ENCODE data around the gene ZNF844.

ZNF844 gene

GRCh38 chr19:12085074-12085818, 20.7 kb downstream of the ZNF844 start:
- DNase-seq = no peak
- H3K9me3 ChIP-seq = peaks cover 5 to 37% (median 13%) of the 10 kb centered on the region in 3 donors
- no peak overlapping the region for H3K4me3 ChIP-seq
- no peaks in the 10 kb centered on the region for H3K4me1 ChIP-seq
- intact Hi-C loops (cut with DNase I; ENCODE audit: low total_unique reads) = no loop called here
- no peak for TF ChIP-seq CTCF (IDR thresholded peaks at IDR 0.05)
- H3K27me3 ChIP-seq = no peaks in the 10 kb centered on the region
- peaks cover 14 to 44% (median 35%) of the 10 kb centered on the region in 3 donors for H3K36me3 ChIP-seq
- no peak overlapping the region for H3K27ac ChIP-seq

DNA sequence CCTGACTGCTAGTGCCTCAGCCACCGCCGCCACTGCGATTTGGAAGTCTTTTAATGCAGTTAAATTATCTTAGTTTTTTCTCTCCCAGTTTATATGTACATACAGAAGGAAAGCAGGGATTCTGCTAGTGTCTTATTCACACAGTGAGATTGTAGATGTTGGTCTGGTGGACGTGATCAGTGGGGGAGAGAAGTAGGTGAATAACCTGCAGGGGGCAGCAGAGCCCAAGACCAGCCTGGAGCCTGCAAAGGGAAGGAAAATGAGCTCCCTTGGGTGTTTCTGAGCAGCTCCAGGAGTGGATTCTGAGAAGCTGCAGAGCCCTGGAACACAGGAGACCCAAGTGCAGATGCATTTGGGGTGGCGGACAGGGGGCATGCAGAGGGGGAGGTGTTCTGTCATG, 26.3 kb downstream of the ZNF844 start:
- no peaks in the 10 kb centered on the region for H3K36me3 ChIP-seq
- intact Hi-C loops (cut with DNase I; ENCODE audit: low total_unique reads) = loop anchor here (5.0 kb wide), 1 partner anchor 46 kb away; no protein-coding TSS in a partner anchor
- no peak overlapping the region for H3K4me3 ChIP-seq
- H3K9me3 ChIP-seq = no peaks in the 10 kb centered on the region
- H3K27me3 ChIP-seq = no peaks in the 10 kb centered on the region
- peaks cover 0 to 11% (median 0%) of the 10 kb centered on the region in 4 donors for H3K4me1 ChIP-seq
- H3K27ac ChIP-seq = no peak overlapping the region
- peak; percentile 51 to 83 for DNase-seq
- peak; percentile 45 to 67 for TF ChIP-seq CTCF (IDR thresholded peaks at IDR 0.05)

- peak; percentile 85 to 93 for DNase-seq
- intact Hi-C loops (cut with DNase I; ENCODE audit: low total_unique reads) = loop anchor here (5.0 kb wide), 1 partner anchor 45 kb away; no protein-coding TSS in a partner anchor
These were observed 27.7 kb downstream of the ZNF844 start for GRCh38 chr19:12092065-12092867.

GRCh38 chr19:12092956-12093355, 28.4 kb downstream of the ZNF844 start:
- peaks cover 0 to 11% (median 0%) of the 10 kb centered on the region in 4 donors for H3K4me1 ChIP-seq
- H3K27ac ChIP-seq = peak overlapping the region; percentile 75 to 83
- TF ChIP-seq CTCF (IDR thresholded peaks at IDR 0.05) = no peak
- H3K4me3 ChIP-seq = peak overlapping the region; percentile 58 to 70
- H3K36me3 ChIP-seq = peaks cover 0 to 2% (median 0%) of the 10 kb centered on the region in 3 donors
- H3K27me3 ChIP-seq = no peaks in the 10 kb centered on the region
- H3K9me3 ChIP-seq = no peaks in the 10 kb centered on the region
- DNase-seq = no peak
- intact Hi-C loops (cut with DNase I; ENCODE audit: low total_unique reads) = loop anchor here (5.0 kb wide), 1 partner anchor 44 kb away; no protein-coding TSS in a partner anchor

More at GRCh38 chr19:12092065-12092867, 27.7 kb downstream of the ZNF844 start:
- no peaks in the 10 kb centered on the region for H3K36me3 ChIP-seq
- H3K27ac ChIP-seq = peak overlapping the region; percentile 75 to 83
- H3K27me3 ChIP-seq = no peaks in the 10 kb centered on the region
- peaks cover 0 to 11% (median 0%) of the 10 kb centered on the region in 4 donors for H3K4me1 ChIP-seq
- no peaks in the 10 kb centered on the region for H3K9me3 ChIP-seq
- H3K4me3 ChIP-seq = peak overlapping the region; percentile 58 to 70
- no peak for TF ChIP-seq CTCF (IDR thresholded peaks at IDR 0.05)

- Histone ChIP-seq H3K4me1 (peaks cover 0 to 11% (median 0%) of the 10 kb centered on the region in 4 donors), H3K9me3 (no peaks in the 10 kb centered on the region), H3K36me3 (peaks cover 0 to 5% (median 0%) of the 10 kb centered on the region in 3 donors), H3K27ac (no peak overlapping the region), H3K27me3 (no peaks in the 10 kb centered on the region), H3K4me3 (no peak overlapping the region)
- no peak for DNase-seq
- intact Hi-C loops (cut with DNase I; ENCODE audit: low total_unique reads) = loop anchor here (5.0 kb wide), 1 partner anchor 44 kb away; no protein-coding TSS in a partner anchor
- TF ChIP-seq CTCF (IDR thresholded peaks at IDR 0.05) = no peak
These were observed 29.2 kb downstream of the ZNF844 start for GRCh38 chr19:12093777-12094176.

All from tibial artery (tissue), 4 donors.